Neural progenitor cell (in vitro differentiated cells): ENCODE results near the gene CYP3A4.

Experiments
- EZH2 ChIP-seq: fragments of 200-600 bp; sonication (generic); IDR thresholded peaks from 2 replicates; pipeline ENCODE4 v1.6.1; 2017; ENCODE audit warnings: antibody characterized with exemption, mild to moderate bottlenecking, moderate library complexity
- EZH2phosphoT487 ChIP-seq: fragments of 200-600 bp; sonication (generic); IDR thresholded peaks from 2 replicates; pipeline ENCODE4 v1.6.1; 2017; ENCODE audit warnings: antibody characterized with exemption
- TF ChIP-seq, protein P1 (sequence below): fragments of 200-600 bp; sonication (generic); IDR thresholded peaks from 2 replicates; pipeline ENCODE4 v1.5.1; 2017; ENCODE audit warnings: antibody characterized with exemption, mild to moderate bottlenecking

DNA sequence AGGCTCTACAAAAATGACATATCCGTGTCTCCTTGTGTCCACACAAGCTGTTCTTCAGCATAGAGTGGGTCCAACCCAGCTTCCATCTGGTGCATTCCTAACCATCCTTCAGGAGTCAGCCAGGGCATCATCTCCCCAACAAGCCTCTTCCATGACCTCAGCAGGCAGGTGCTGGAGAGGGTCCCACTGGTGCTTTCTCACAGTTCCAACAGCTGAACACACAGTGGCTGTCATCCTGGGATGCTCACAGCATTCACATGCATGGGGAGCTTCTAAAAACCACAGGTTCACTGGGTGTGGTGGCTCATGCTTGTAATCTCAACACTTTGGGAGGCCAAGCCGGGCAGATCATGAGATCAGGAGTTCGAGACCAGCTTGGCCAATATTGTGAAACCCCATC is 6.4 kb upstream of the CYP3A4 start:
- TF ChIP-seq, protein P1, sequence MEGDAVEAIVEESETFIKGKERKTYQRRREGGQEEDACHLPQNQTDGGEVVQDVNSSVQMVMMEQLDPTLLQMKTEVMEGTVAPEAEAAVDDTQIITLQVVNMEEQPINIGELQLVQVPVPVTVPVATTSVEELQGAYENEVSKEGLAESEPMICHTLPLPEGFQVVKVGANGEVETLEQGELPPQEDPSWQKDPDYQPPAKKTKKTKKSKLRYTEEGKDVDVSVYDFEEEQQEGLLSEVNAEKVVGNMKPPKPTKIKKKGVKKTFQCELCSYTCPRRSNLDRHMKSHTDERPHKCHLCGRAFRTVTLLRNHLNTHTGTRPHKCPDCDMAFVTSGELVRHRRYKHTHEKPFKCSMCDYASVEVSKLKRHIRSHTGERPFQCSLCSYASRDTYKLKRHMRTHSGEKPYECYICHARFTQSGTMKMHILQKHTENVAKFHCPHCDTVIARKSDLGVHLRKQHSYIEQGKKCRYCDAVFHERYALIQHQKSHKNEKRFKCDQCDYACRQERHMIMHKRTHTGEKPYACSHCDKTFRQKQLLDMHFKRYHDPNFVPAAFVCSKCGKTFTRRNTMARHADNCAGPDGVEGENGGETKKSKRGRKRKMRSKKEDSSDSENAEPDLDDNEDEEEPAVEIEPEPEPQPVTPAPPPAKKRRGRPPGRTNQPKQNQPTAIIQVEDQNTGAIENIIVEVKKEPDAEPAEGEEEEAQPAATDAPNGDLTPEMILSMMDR: no peak
- TF ChIP-seq EZH2phosphoT487: no peak
- no peak for TF ChIP-seq EZH2
